Fibroblast of lung (primary cell): ENCODE results near the gene TRIM3.

Source experiments
- EZH2 ChIP-seq: IDR thresholded peaks from 2 replicates; pipeline ENCODE4 v1.5.1; 2012; ENCODE audit warnings: low read length, control low read depth, mild to moderate bottlenecking; ENCODE audit errors: missing control alignments
- TF ChIP-seq, protein P1 (sequence below), 2 donors: IDR thresholded peaks in 1 of 2; conservative IDR thresholded peaks in 1 of 2; 1 replicate in 1 of 2; 2 replicates in 1 of 2; pipeline ENCODE4 v1.5.1; 2011 to 2012; ENCODE audit warnings: low read length in 2 of 2, control low read depth in 1 of 2, inconsistent platforms in 1 of 2, low read depth in 1 of 2, mild to moderate bottlenecking in 1 of 2

DNA sequence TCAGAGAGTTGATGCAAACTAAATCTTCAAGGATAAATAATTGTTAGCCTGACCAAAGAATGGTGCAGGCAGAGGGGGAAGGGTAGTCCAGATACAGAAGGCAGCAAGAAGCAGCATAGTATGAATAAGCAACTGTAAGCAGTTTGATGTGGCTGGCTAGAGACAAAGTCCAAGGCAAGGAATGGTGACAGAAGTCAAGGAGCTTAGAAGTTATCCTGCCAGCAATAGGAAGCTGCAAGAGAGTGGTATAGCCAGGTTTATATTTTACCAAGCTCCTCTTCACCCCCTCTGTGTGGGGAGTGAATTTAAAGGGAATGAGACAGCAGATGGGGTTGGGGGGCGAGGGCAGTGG lies 14.7 kb downstream of the TRIM3 start:
- TF ChIP-seq, protein P1, sequence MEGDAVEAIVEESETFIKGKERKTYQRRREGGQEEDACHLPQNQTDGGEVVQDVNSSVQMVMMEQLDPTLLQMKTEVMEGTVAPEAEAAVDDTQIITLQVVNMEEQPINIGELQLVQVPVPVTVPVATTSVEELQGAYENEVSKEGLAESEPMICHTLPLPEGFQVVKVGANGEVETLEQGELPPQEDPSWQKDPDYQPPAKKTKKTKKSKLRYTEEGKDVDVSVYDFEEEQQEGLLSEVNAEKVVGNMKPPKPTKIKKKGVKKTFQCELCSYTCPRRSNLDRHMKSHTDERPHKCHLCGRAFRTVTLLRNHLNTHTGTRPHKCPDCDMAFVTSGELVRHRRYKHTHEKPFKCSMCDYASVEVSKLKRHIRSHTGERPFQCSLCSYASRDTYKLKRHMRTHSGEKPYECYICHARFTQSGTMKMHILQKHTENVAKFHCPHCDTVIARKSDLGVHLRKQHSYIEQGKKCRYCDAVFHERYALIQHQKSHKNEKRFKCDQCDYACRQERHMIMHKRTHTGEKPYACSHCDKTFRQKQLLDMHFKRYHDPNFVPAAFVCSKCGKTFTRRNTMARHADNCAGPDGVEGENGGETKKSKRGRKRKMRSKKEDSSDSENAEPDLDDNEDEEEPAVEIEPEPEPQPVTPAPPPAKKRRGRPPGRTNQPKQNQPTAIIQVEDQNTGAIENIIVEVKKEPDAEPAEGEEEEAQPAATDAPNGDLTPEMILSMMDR (conservative IDR thresholded peaks at IDR 0.05 in 1 of 2, IDR thresholded peaks at IDR 0.05 in 1 of 2; ENCODE audit: low read depth in 1 of 2, low read length in 2 of 2): no peak
- no peak for TF ChIP-seq EZH2
